Bronchial epithelial cell (primary cell): ENCODE measurements around the gene ADCY2. TPM values are rescaled to one million over a fixed set of nuclear protein-coding genes. Genes with fewer than 3 reads are reported as not detected.

Experiments
- DNase-seq: peaks from one replicate; pipeline ENCODE4 v3.0.0-alpha.2; 2010; ENCODE audit warnings: low read depth
- FAIRE-seq: peaks from 2 replicates; lab custom pipeline; 2011; peaks lifted over from hg19 to GRCh38; lab: Jason Lieb, UNC
- H3K27me3 ChIP-seq: 2 replicates; pipeline ENCODE4 v1.5.1; 2011; ENCODE audit warnings: low read length; ENCODE audit not compliant: control insufficient read depth, insufficient read depth
- H3K36me3 ChIP-seq: 2 replicates; pipeline ENCODE4 v1.5.1; 2011; ENCODE audit warnings: low read length; ENCODE audit not compliant: control insufficient read depth, insufficient read depth
- H3K4me3 ChIP-seq: 2 replicates; pipeline ENCODE4 v1.5.1; 2011; ENCODE audit warnings: mild to moderate bottlenecking, low read depth, low read length, control low read depth
- CTCF ChIP-seq: IDR thresholded peaks from 2 replicates; pipeline ENCODE4 v1.5.1; 2011; ENCODE audit warnings: mild to moderate bottlenecking, moderate library complexity, low read length, control low read depth, inconsistent platforms; ENCODE audit not compliant: insufficient read depth, severe bottlenecking
- total RNA-seq: library from RNA; depleted of rRNA; stranded (reverse); fragments of >200 nt; gene quantifications from 2 replicates; pipeline ENCODE4 v1.2.1, GENCODE V29; 2014

Gene ADCY2
- total RNA-seq, 1 donor from 2014 or later = under 0.01 TPM

- FAIRE-seq = no peak
These were observed 212.8 kb downstream of the ADCY2 start for GRCh38 chr5:7608772-7609171.

GRCh38 chr5:7609726-7610125, 213.8 kb downstream of the ADCY2 start:
- TF ChIP-seq CTCF = no peak
- Histone ChIP-seq H3K27me3 (no peaks in the 10 kb centered on the region), H3K36me3 (no peaks in the 10 kb centered on the region), H3K4me3 (no peak overlapping the region)
- FAIRE-seq (no peak), DNase-seq (no peak)

More at GRCh38 chr5:7608772-7609171, 212.8 kb downstream of the ADCY2 start:
- no peaks in the 10 kb centered on the region for H3K36me3 ChIP-seq
- no peak for DNase-seq
- no peak overlapping the region for H3K4me3 ChIP-seq
- no peaks in the 10 kb centered on the region for H3K27me3 ChIP-seq
- TF ChIP-seq CTCF = no peak

GRCh38 chr5:7610531-7611177, 214.7 kb downstream of the ADCY2 start:
- no peak for TF ChIP-seq CTCF
- no peak for FAIRE-seq

GRCh38 chr5:7611518-7611917, 215.6 kb downstream of the ADCY2 start:
- H3K4me3 ChIP-seq = no peak overlapping the region
- DNase-seq (no peak), FAIRE-seq (no peak)
- no peak for TF ChIP-seq CTCF
- H3K27me3 ChIP-seq = no peaks in the 10 kb centered on the region
- no peaks in the 10 kb centered on the region for H3K36me3 ChIP-seq

More at GRCh38 chr5:7610531-7611177, 214.7 kb downstream of the ADCY2 start:
- no peak for DNase-seq
- Histone ChIP-seq H3K4me3 (no peak overlapping the region), H3K36me3 (no peaks in the 10 kb centered on the region), H3K27me3 (no peaks in the 10 kb centered on the region)

- TF ChIP-seq CTCF = no peak
These were observed 219.7 kb downstream of the ADCY2 start for GRCh38 chr5:7615566-7616061.

GRCh38 chr5:7616897-7617296, 221.0 kb downstream of the ADCY2 start:
- Histone ChIP-seq H3K36me3 (no peaks in the 10 kb centered on the region), H3K4me3 (no peak overlapping the region), H3K27me3 (no peaks in the 10 kb centered on the region)
- TF ChIP-seq CTCF = no peak
- no peak for FAIRE-seq
- DNase-seq = no peak

More at GRCh38 chr5:7615566-7616061, 219.7 kb downstream of the ADCY2 start:
- peak; percentile 65 for DNase-seq
- FAIRE-seq = no peak
- no peaks in the 10 kb centered on the region for H3K36me3 ChIP-seq
- H3K27me3 ChIP-seq = no peaks in the 10 kb centered on the region
- H3K4me3 ChIP-seq = no peak overlapping the region
